Natural killer cell (primary cell): ENCODE results near the gene RFPL3. TPM values are rescaled to one million over a fixed set of nuclear protein-coding genes. Genes with fewer than 3 reads are reported as not detected.

Experiments used
- ATAC-seq, 3 donors: fragments of 150-1000 bp in 2 of 3; fragments of 200-7000 bp in 1 of 3; cut with Tn5 transposase; 1 replicate in 1 of 3; 2 replicates in 2 of 3; pipeline ENCODE4 v1.10.0; 2021; ENCODE audit warnings: mild to moderate bottlenecking in 2 of 3, moderate library complexity in 2 of 3
- DNase-seq, 2 donors: peaks; one replicate each; pipeline versions ENCODE4 v3.0.0 to v3.0.0-alpha.2; 2013 to 2021; ENCODE audit warnings: mixed read lengths in 1 of 2
- H3K27ac ChIP-seq: one replicate; pipeline ENCODE4 v1.5.1; 2013; ENCODE audit warnings: mild to moderate bottlenecking, low read length
- H3K27me3 ChIP-seq: one replicate; pipeline ENCODE4 v1.6.1; 2013; ENCODE audit warnings: low read length; ENCODE audit not compliant: control insufficient read depth, insufficient read depth
- H3K36me3 ChIP-seq: one replicate; pipeline ENCODE4 v1.6.1; 2013; ENCODE audit warnings: low read length; ENCODE audit not compliant: control insufficient read depth, insufficient read depth
- H3K4me1 ChIP-seq: one replicate; pipeline ENCODE4 v1.6.1; 2013; ENCODE audit warnings: low read length; ENCODE audit not compliant: control insufficient read depth, insufficient read depth
- H3K4me3 ChIP-seq: one replicate; pipeline ENCODE4 v1.5.1; 2013; ENCODE audit warnings: low read length
- H3K9me3 ChIP-seq: one replicate; pipeline ENCODE4 v1.6.1; 2013; ENCODE audit warnings: low read length; ENCODE audit not compliant: control insufficient read depth, insufficient read depth
- H3K27ac Mint-ChIP-seq, 2 donors: one replicate each; pipeline ENCODE4 v1.8.0; 2022; ENCODE audit warnings: mild to moderate bottlenecking in 2 of 2, mixed read lengths in 2 of 2, moderate library complexity in 1 of 2
- H3K27me3 Mint-ChIP-seq, 2 donors: one replicate each; pipeline ENCODE4 v1.8.0; 2022; ENCODE audit warnings: low read depth in 2 of 2, mixed read lengths in 2 of 2
- H3K36me3 Mint-ChIP-seq: one replicate; pipeline ENCODE4 v1.8.0; 2022; ENCODE audit warnings: mixed read lengths
- H3K4me1 Mint-ChIP-seq, 2 donors: one replicate each; pipeline ENCODE4 v1.8.0; 2022; ENCODE audit warnings: mixed read lengths in 2 of 2
- H3K4me3 Mint-ChIP-seq: one replicate; pipeline ENCODE4 v1.8.0; 2022; ENCODE audit warnings: mild to moderate bottlenecking, moderate library complexity, mixed read lengths
- H3K9me3 Mint-ChIP-seq, 2 donors: one replicate each; pipeline ENCODE4 v1.8.0; 2022; ENCODE audit warnings: mixed read lengths in 2 of 2
- CTCF ChIP-seq: fragments of 200-600 bp; IDR thresholded peaks from one replicate; pipeline ENCODE4 v1.8.0; 2022; ENCODE audit warnings: antibody characterized with exemption
- WGBS: methylation state at CpG from one replicate; pipeline ENCODE4 v1.1.7; 2013; ENCODE audit warnings: missing lambda C conversion rate; ENCODE audit not compliant: insufficient coverage; 5-methylcytosine and 5-hydroxymethylcytosine counted together
- intact Hi-C: fragments of 100-400 bp; cut with micrococcal nuclease; formaldehyde crosslinking; loops from one replicate; pipeline ENCODE4 v1.14.2; 2022
- total RNA-seq, 4 donors: library from RNA; stranded (reverse); fragments of 120-200 nt in 1 of 4; gene quantifications; one replicate each; pipeline versions ENCODE4 v1.2.3 to v1.2.4, GENCODE V29; 2013 to 2022

RFPL3 gene
- total RNA-seq, 3 donors from 2014 or later (not counting 1 experiment from before 2014, with no cell fraction given): not detected

- no peaks in the 10 kb centered on the region for H3K9me3 ChIP-seq
- no peaks in the 10 kb centered on the region for H3K9me3 Mint-ChIP-seq
- H3K4me3 ChIP-seq: no peak overlapping the region
- no CpG with 5 or more reads among the region's 1 CpG for WGBS
- intact Hi-C loops: no loop called here
- no peaks in the 10 kb centered on the region for H3K4me1 ChIP-seq
- no peaks in the 10 kb centered on the region for H3K36me3 ChIP-seq
- no peak overlapping the region for H3K27ac Mint-ChIP-seq
- no peak overlapping the region for H3K27ac ChIP-seq
- H3K36me3 Mint-ChIP-seq: no peaks in the 10 kb centered on the region
- H3K4me1 Mint-ChIP-seq: no peaks in the 10 kb centered on the region
- no peak overlapping the region for H3K4me3 Mint-ChIP-seq
- H3K27me3 ChIP-seq: no peaks in the 10 kb centered on the region
- ATAC-seq (no peak), DNase-seq (no peak)
- H3K27me3 Mint-ChIP-seq: peaks cover 25 to 44% of the 10 kb centered on the region in 2 donors
- TF ChIP-seq CTCF: no peak
Observed at GRCh38 chr22:32317524-32317923, 40.1 kb upstream of the RFPL3 start.

- Mint-ChIP-seq H3K36me3 (no peaks in the 10 kb centered on the region), H3K27ac (no peak overlapping the region), H3K9me3 (no peaks in the 10 kb centered on the region), H3K27me3 (peaks cover 25 to 36% of the 10 kb centered on the region in 2 donors), H3K4me3 (no peak overlapping the region), H3K4me1 (no peaks in the 10 kb centered on the region)
- H3K36me3 ChIP-seq: no peaks in the 10 kb centered on the region
- intact Hi-C loops: no loop called here
- no peaks in the 10 kb centered on the region for H3K4me1 ChIP-seq
- TF ChIP-seq CTCF: no peak
- H3K9me3 ChIP-seq: no peaks in the 10 kb centered on the region
- ATAC-seq: no peak
- no peaks in the 10 kb centered on the region for H3K27me3 ChIP-seq
- DNase-seq: no peak
- no peak overlapping the region for H3K4me3 ChIP-seq
- H3K27ac ChIP-seq: no peak overlapping the region
- WGBS: 40% methylated on average over 1 of the region's 1 CpG
Observed at GRCh38 chr22:32318361-32318760, 39.3 kb upstream of the RFPL3 start.

GRCh38 chr22:32319861-32320406, 37.7 kb upstream of the RFPL3 start:
- DNase-seq: no peak
- no peaks in the 10 kb centered on the region for H3K4me1 Mint-ChIP-seq
- no peak for TF ChIP-seq CTCF
- no peak for ATAC-seq
- H3K27me3 ChIP-seq: no peaks in the 10 kb centered on the region
- intact Hi-C loops: no loop called here
- no peaks in the 10 kb centered on the region for H3K36me3 ChIP-seq
- no peak overlapping the region for H3K27ac Mint-ChIP-seq
- H3K4me1 ChIP-seq: no peaks in the 10 kb centered on the region
- WGBS: 77% methylated on average over 8 of the region's 8 CpGs
- H3K36me3 Mint-ChIP-seq: no peaks in the 10 kb centered on the region
- H3K4me3 ChIP-seq: no peak overlapping the region
- no peaks in the 10 kb centered on the region for H3K9me3 ChIP-seq
- peaks cover 22 to 24% of the 10 kb centered on the region in 2 donors for H3K27me3 Mint-ChIP-seq
- H3K9me3 Mint-ChIP-seq: no peaks in the 10 kb centered on the region
- no peak overlapping the region for H3K27ac ChIP-seq
- no peak overlapping the region for H3K4me3 Mint-ChIP-seq

GRCh38 chr22:32322986-32323385, 34.7 kb upstream of the RFPL3 start:
- no peak for TF ChIP-seq CTCF
- ATAC-seq (no peak), DNase-seq (no peak)
- H3K27me3 ChIP-seq: no peaks in the 10 kb centered on the region
- peaks cover 10 to 13% of the 10 kb centered on the region in 2 donors for H3K27me3 Mint-ChIP-seq
- WGBS: 81% methylated on average over 6 of the region's 6 CpGs
- no peaks in the 10 kb centered on the region for H3K36me3 Mint-ChIP-seq
- H3K4me3 ChIP-seq: no peak overlapping the region
- no peaks in the 10 kb centered on the region for H3K36me3 ChIP-seq
- no peaks in the 10 kb centered on the region for H3K9me3 Mint-ChIP-seq
- intact Hi-C loops: no loop called here
- H3K9me3 ChIP-seq: no peaks in the 10 kb centered on the region
- no peaks in the 10 kb centered on the region for H3K4me1 Mint-ChIP-seq
- H3K27ac Mint-ChIP-seq: no peak overlapping the region
- H3K27ac ChIP-seq: no peak overlapping the region
- H3K4me1 ChIP-seq: no peaks in the 10 kb centered on the region
- H3K4me3 Mint-ChIP-seq: no peak overlapping the region
